ENCODE results near the gene TPST1. TPM values are rescaled to one million over a fixed set of nuclear protein-coding genes. Genes with fewer than 3 reads are reported as not detected.

The TPST1 gene
- total RNA-seq, 1 donor from 2014 or later: 26.8 TPM

DNA sequence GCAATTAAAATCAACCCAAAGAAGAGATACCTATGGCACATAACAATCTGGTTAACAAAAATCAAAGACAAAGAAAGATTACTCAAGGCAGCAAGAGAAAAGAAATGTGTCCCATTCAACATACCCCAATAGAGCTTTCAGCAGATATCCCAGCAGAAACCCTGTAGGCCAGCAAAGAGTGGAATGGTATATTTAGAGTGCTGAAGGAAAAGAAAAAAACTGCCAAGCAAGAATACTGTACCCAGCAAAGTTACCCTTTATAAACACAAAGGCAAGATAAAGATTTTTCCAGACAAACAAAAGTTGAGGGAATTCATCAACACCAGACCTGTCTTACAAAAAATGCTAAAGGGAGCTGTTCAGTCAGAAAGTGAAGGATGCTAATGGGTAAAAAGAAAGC is 131.6 kb downstream of the TPST1 start:
- H3K9me3 Mint-ChIP-seq (ENCODE audit: unreplicated experiment): peaks cover 19% of the 10 kb centered on the region
- peaks cover 12% of the 10 kb centered on the region for H3K36me3 Mint-ChIP-seq (ENCODE audit: unreplicated experiment)
- H3K27me3 Mint-ChIP-seq (ENCODE audit: unreplicated experiment): no peaks in the 10 kb centered on the region
- H3K4me1 Mint-ChIP-seq (ENCODE audit: unreplicated experiment): peaks cover 3% of the 10 kb centered on the region
- H3K4me3 Mint-ChIP-seq (ENCODE audit: unreplicated experiment): no peak overlapping the region
- no peak for DNase-seq (ENCODE audit: extremely low spot score, unreplicated experiment)
- H3K27ac Mint-ChIP-seq (ENCODE audit: unreplicated experiment): no peak overlapping the region
- TF ChIP-seq, protein P1, sequence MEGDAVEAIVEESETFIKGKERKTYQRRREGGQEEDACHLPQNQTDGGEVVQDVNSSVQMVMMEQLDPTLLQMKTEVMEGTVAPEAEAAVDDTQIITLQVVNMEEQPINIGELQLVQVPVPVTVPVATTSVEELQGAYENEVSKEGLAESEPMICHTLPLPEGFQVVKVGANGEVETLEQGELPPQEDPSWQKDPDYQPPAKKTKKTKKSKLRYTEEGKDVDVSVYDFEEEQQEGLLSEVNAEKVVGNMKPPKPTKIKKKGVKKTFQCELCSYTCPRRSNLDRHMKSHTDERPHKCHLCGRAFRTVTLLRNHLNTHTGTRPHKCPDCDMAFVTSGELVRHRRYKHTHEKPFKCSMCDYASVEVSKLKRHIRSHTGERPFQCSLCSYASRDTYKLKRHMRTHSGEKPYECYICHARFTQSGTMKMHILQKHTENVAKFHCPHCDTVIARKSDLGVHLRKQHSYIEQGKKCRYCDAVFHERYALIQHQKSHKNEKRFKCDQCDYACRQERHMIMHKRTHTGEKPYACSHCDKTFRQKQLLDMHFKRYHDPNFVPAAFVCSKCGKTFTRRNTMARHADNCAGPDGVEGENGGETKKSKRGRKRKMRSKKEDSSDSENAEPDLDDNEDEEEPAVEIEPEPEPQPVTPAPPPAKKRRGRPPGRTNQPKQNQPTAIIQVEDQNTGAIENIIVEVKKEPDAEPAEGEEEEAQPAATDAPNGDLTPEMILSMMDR (IDR thresholded peaks at IDR 0.05): no peak

DNA sequence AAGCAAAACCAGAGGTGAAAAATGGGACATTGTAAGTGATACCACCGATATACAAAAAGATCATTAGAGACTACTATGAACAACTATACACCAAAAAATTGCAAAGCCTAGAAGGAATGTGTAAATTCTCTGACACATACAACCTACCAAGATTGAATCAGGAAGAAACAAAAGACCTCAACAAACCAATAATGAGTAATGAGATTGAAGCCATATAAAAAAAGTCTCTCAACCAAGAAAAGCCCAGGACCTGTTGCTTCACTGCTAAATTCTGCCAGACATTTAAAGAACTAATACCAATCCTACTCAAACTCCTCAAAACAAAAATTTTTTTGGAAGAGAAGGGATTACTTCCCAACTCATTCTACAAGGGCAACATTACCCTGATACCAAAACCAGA is 134.0 kb downstream of the TPST1 start:
- H3K27ac Mint-ChIP-seq (ENCODE audit: unreplicated experiment): no peak overlapping the region
- TF ChIP-seq, protein P1 (IDR thresholded peaks at IDR 0.05): no peak
- DNase-seq (ENCODE audit: extremely low spot score, unreplicated experiment): no peak
- H3K4me1 Mint-ChIP-seq (ENCODE audit: unreplicated experiment): peaks cover 15% of the 10 kb centered on the region
- H3K36me3 Mint-ChIP-seq (ENCODE audit: unreplicated experiment): peaks cover 12% of the 10 kb centered on the region
- no peak overlapping the region for H3K4me3 Mint-ChIP-seq (ENCODE audit: unreplicated experiment)
- peaks cover 19% of the 10 kb centered on the region for H3K9me3 Mint-ChIP-seq (ENCODE audit: unreplicated experiment)
- no peaks in the 10 kb centered on the region for H3K27me3 Mint-ChIP-seq (ENCODE audit: unreplicated experiment)

DNA sequence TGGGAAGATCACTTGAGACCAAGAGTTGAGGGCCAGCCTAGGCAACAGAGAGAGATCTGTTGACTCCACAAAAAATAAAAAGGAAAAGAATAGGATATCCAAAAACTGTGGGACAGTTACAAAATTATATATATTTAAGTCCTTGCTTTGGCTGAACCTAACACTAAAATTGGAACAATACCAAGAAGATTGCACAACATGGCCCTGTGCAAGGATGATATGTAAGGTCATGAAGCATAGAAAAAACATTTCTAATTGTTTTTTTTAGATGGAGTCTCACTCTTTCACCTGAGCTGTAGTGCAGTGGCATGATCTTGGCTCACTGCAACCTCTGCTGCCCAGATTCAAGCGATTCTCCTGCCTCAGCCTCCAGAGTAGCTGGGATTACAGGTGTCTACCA is 139.0 kb downstream of the TPST1 start:
- H3K27me3 Mint-ChIP-seq (ENCODE audit: unreplicated experiment): no peaks in the 10 kb centered on the region
- peaks cover 8% of the 10 kb centered on the region for H3K36me3 Mint-ChIP-seq (ENCODE audit: unreplicated experiment)
- H3K27ac Mint-ChIP-seq (ENCODE audit: unreplicated experiment): peak overlapping the region; percentile 29
- peaks cover 36% of the 10 kb centered on the region for H3K4me1 Mint-ChIP-seq (ENCODE audit: unreplicated experiment)
- peaks cover 20% of the 10 kb centered on the region for H3K9me3 Mint-ChIP-seq (ENCODE audit: unreplicated experiment)
- DNase-seq (ENCODE audit: extremely low spot score, unreplicated experiment): no peak
- TF ChIP-seq, protein P1 (IDR thresholded peaks at IDR 0.05): no peak
- H3K4me3 Mint-ChIP-seq (ENCODE audit: unreplicated experiment): no peak overlapping the region

DNA sequence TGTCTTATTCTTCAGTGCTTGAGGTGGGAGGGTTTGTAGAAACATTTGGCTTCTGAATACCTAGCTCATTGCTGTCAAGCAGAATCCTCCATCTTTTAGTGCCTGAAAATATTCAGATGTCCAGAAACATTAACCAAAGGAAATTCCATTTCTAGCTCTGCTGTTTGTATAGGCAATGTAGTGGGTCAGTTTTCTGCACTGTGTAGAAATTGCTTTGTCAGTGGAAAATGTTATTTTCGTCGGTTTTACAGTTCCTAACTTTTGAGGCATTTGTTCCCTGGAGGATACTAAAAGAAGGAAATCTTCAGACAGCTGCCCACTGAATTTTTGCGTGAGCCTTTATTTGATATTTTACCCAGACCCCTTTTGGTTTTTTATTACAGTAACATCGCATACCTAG is 143.4 kb downstream of the TPST1 start:
- Mint-ChIP-seq H3K9me3 (ENCODE audit: unreplicated experiment) (peaks cover 12% of the 10 kb centered on the region), H3K27me3 (ENCODE audit: unreplicated experiment) (no peaks in the 10 kb centered on the region), H3K36me3 (ENCODE audit: unreplicated experiment) (peaks cover 5% of the 10 kb centered on the region), H3K4me1 (ENCODE audit: unreplicated experiment) (peaks cover 62% of the 10 kb centered on the region), H3K27ac (ENCODE audit: unreplicated experiment) (peak overlapping the region; percentile 96), H3K4me3 (ENCODE audit: unreplicated experiment) (peak overlapping the region; percentile 57)
- no peak for DNase-seq (ENCODE audit: extremely low spot score, unreplicated experiment)
- TF ChIP-seq, protein P1 (IDR thresholded peaks at IDR 0.05): no peak

DNA sequence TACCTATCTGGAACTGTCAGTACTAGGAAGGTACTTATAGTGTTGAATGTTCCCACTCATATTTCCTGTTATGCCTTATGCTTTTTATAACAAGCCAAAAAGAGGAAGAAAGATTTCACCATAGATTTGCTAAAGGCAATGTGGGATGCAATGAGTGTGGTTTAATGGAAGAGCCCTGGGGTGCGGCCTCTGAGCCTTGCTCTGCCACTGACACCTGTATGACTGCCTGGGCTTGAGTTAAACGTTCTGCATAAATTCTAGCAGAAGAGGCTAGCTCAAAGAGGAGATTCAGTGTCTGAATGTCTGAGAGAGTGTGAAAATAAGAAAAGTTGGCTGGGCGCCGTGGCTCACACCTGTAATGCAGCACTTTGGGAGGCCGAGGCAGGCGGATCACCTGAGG is 143.8 kb downstream of the TPST1 start:
- TF ChIP-seq, protein P1 (IDR thresholded peaks at IDR 0.05): no peak
- H3K4me1 Mint-ChIP-seq (ENCODE audit: unreplicated experiment): peaks cover 64% of the 10 kb centered on the region
- H3K36me3 Mint-ChIP-seq (ENCODE audit: unreplicated experiment): peaks cover 5% of the 10 kb centered on the region
- peak overlapping the region; percentile 96 for H3K27ac Mint-ChIP-seq (ENCODE audit: unreplicated experiment)
- no peak for DNase-seq (ENCODE audit: extremely low spot score, unreplicated experiment)
- H3K9me3 Mint-ChIP-seq (ENCODE audit: unreplicated experiment): peaks cover 12% of the 10 kb centered on the region
- H3K4me3 Mint-ChIP-seq (ENCODE audit: unreplicated experiment): peak overlapping the region; percentile 57
- H3K27me3 Mint-ChIP-seq (ENCODE audit: unreplicated experiment): no peaks in the 10 kb centered on the region

Measured in osteocyte (in vitro differentiated cells).